GM10248 (cell line): ENCODE results near the gene NAGPA.

ENCODE experiments used
- CTCF ChIA-PET: fragments of 300-600 bp; sonication (Branson Sonifier 250); formaldehyde crosslinking; extraction: SDS; loops from one replicate; lab custom pipeline; 2021; ENCODE audit warnings: antibody characterized with exemption; lab: Yijun Ruan, JAX
- POLR2A ChIA-PET: fragments of 350-650 bp; sonication (Branson Sonifier 250); formaldehyde crosslinking; extraction: SDS; loops from one replicate; lab custom pipeline; 2020; ENCODE audit warnings: antibody characterized with exemption; lab: Yijun Ruan, JAX
- DNase-seq: peaks from one replicate; pipeline ENCODE4 v3.0.0; 2012; ENCODE audit errors: extremely low spot score
- TF ChIP-seq, protein P1 (sequence below): IDR thresholded peaks from 2 replicates; pipeline ENCODE4 v1.5.1; 2012; ENCODE audit warnings: mild to moderate bottlenecking, low read depth; ENCODE audit errors: extremely low read depth, missing control alignments, control extremely low read depth

Gene NAGPA

GRCh38 chr16:4991754-4992153 is 42.0 kb downstream of the NAGPA start:
- TF ChIP-seq, protein P1, sequence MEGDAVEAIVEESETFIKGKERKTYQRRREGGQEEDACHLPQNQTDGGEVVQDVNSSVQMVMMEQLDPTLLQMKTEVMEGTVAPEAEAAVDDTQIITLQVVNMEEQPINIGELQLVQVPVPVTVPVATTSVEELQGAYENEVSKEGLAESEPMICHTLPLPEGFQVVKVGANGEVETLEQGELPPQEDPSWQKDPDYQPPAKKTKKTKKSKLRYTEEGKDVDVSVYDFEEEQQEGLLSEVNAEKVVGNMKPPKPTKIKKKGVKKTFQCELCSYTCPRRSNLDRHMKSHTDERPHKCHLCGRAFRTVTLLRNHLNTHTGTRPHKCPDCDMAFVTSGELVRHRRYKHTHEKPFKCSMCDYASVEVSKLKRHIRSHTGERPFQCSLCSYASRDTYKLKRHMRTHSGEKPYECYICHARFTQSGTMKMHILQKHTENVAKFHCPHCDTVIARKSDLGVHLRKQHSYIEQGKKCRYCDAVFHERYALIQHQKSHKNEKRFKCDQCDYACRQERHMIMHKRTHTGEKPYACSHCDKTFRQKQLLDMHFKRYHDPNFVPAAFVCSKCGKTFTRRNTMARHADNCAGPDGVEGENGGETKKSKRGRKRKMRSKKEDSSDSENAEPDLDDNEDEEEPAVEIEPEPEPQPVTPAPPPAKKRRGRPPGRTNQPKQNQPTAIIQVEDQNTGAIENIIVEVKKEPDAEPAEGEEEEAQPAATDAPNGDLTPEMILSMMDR, result no peak
- CTCF ChIA-PET, result no interaction called here
- POLR2A ChIA-PET, result no interaction called here
- DNase-seq, result no peak

GRCh38 chr16:4990415-4990814 is 43.3 kb downstream of the NAGPA start:
- DNase-seq, result no peak
- TF ChIP-seq, protein P1, result no peak
- CTCF ChIA-PET, result no interaction called here
- POLR2A ChIA-PET, result no interaction called here

DNA sequence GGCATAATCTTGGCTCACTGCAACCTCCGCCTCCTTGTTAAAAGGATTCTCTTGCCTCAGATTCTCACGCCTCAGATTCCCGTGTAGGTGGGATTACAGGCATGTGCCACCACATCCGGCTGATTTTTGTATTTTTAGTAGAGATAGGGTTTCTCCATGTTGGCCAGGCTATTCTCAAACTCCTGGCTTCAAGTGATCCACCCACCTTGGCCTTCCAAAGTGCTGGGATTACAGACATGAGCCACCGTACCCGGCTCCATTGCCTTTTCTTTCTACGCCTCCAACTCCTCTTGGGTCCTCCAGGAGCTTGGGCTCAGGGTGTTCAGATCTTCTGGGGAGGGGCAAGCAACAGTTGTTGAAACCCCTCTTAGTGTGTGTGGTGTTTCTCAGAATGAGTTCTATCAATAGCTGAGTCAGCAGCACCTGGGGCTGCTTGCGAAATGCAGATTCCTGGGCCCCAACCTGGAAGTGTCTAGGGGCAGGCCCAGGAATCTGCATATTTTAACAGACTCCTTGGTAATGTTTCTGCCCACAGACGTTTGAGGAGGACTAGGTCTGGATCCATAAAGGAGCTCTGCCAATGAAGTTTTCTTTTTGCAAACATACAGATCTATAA is 44.2 kb downstream of the NAGPA start:
- ChIA-PET POLR2A (no interaction called here), CTCF (no interaction called here)
- TF ChIP-seq, protein P1, result no peak
- DNase-seq, result no peak

GRCh38 chr16:4988647-4989046 is 45.1 kb downstream of the NAGPA start:
- CTCF ChIA-PET, result no interaction called here
- TF ChIP-seq, protein P1, result no peak

GRCh38 chr16:4987580-4988374 is 46.0 kb downstream of the NAGPA start:
- TF ChIP-seq, protein P1, result no peak
- CTCF ChIA-PET, result no interaction called here
- POLR2A ChIA-PET, result no interaction called here
- DNase-seq, result no peak

More at GRCh38 chr16:4988647-4989046, 45.1 kb downstream of the NAGPA start:
- POLR2A ChIA-PET, result no interaction called here
- DNase-seq, result no peak

DNA sequence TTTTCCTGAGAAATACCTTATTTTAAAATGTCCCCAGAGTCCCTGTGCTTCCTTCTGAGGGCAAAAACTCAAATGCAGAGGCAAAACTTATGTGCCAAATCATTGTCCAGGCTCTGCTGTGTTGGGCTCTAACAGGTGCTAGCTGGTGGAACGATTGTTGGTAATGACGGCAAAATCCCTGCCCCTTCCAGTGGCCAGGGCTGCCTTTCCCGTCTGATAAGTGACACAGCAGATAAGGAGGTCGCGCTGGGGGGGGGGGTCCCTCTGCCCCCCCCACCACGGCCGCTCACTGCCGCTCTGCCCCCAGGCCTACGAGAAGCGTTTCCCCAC is 46.5 kb downstream of the NAGPA start:
- DNase-seq, result no peak
- ChIA-PET CTCF (no interaction called here), POLR2A (no interaction called here)

More for the DNA sequence above, 46.5 kb downstream of the NAGPA start:
- TF ChIP-seq, protein P1, result no peak
